NCI-H2081 treated with DMSO at 0.1 percent for 48 hours (cell line): ENCODE results near the gene NME8.

Experiments used
- DNase-seq: peaks from one replicate; lab custom pipeline; 2025; lab: John Stamatoyannopoulos, UW

Gene NME8

DNA sequence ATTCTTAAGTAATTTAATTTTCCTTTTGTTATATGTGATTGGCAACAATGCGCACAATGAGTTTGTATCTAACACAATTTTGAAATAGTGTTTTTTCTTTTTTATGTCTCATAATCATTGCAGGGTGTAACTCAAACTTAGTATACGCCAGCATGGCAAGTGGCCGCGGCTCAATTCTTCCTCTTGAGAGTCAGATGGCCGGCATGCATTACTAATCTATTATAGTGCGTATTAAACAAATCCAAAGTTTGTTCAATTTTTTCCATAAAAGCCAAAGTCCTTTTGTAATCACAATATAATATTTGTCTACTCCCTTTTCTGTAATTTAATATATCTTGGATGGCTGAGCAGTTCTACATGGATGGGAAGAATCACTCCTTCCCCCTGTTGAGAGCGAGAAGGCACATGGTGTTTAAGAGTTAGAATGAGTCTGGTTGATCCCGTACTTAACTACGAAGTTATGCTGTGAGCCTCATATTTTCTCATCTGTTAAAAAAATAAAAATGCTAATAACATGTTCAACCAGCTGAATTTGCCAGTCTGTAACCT, 84.7 kb downstream of the NME8 start:
- no peak for DNase-seq

GRCh38 chr7:37942934-37943610, 94.7 kb downstream of the NME8 start:
- DNase-seq, result no peak

DNA sequence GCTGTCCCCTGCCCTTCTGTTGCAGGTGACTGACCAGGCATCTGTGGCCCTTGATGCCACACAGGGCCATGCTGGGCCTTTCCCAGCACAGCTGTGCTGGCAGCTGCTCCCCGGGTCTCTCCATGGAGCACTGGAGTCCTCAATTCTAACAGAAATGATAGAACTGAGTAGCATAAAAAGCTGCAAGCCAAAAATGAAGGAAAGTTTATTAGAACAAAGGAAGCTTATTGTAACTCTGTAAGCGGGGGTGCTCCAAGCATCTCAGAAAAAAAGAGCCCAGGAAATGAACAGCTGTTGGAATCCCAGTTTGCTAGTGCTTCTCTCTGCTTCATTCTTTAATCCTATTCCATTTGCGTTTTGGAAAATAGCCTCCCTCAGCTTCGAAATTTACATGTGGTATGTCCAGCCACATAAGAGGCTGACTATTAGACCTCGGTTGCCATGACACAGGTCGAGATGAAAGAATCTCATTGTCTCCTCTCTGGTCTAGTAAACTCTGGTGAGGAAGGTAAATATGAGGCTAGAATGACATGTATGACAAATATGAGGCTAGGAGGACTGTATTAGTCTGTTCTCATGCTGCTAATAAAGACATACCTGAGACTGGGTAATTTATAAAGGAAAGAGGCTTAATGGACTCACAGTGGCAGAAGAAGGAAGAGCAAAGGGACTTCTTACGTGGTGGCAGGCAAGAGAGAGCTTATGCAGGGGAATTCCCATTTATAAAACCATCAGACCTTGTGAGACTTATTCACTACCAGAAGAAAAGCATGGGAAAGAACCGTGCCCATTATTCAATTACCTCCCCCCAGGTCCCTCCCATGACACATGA, 95.7 kb downstream of the NME8 start:
- no peak for DNase-seq

DNA sequence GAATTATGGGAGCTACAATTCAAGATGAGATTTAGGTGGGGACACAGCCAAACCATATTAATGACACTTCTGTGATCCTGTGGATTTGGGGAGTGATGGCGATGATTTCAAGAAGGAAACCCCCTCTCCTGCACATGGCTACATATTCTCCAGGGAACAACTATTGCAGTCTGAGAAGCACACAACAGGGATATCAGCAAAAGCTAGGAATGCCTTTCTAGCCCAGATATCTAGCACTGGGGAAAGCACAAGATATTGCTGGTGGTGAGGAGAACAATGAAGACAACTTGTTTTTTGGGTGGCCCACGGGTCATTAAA, 96.3 kb downstream of the NME8 start:
- no peak for DNase-seq

- no peak for DNase-seq
These were observed 96.9 kb downstream of the NME8 start for GRCh38 chr7:37945336-37945735.

DNA sequence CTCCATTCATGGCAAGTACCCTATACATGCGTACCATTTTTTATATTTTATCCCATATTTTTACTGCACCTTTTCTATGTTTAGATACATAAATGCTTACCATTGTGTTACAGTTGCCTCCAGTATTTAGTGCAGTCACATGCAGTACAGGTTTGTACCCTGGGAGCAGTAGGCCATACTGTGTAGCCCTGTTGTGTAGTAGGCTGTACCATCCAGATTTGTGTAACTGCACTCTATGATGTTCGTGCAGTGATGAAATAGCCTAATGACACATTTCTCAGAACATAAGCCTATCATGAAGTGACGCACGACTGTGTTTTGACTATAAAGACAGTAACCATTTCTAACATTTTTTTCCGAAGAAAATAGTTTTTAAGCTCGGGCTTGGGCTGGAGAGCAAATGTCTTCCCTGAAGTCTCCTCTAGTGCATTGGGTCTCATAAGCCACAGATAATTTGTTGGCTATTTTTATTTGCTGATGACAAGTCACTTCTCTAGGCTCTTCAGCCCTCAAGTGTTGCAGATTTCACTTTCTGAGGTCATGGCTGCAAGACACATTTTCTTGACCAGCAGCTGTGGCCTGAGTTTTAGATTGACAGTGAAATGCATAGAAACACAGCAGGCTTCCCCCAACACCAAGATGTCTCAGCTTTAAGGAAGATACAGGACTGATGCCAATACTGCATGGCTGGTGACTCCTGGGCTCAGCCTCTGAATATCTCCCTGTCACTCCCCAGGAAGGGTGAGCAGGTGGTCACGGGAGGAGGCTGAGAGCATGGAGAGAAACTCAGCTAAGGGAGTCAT, 98.9 kb downstream of the NME8 start:
- no peak for DNase-seq

- no peak for DNase-seq
These were observed 99.5 kb downstream of the NME8 start for GRCh38 chr7:37947941-37948210.
